CD4-positive, alpha-beta T cell treated with Interleukin-21 for 1 hour (primary cell): ENCODE measurements around the gene RIPK3.
A peak's percentile ranks its signal among the peaks of the same experiment; 100 is the strongest.

Source experiments
- DNase-seq: peaks from one replicate; pipeline ENCODE4 v3.0.0-alpha.2; 2020

Gene RIPK3

DNA sequence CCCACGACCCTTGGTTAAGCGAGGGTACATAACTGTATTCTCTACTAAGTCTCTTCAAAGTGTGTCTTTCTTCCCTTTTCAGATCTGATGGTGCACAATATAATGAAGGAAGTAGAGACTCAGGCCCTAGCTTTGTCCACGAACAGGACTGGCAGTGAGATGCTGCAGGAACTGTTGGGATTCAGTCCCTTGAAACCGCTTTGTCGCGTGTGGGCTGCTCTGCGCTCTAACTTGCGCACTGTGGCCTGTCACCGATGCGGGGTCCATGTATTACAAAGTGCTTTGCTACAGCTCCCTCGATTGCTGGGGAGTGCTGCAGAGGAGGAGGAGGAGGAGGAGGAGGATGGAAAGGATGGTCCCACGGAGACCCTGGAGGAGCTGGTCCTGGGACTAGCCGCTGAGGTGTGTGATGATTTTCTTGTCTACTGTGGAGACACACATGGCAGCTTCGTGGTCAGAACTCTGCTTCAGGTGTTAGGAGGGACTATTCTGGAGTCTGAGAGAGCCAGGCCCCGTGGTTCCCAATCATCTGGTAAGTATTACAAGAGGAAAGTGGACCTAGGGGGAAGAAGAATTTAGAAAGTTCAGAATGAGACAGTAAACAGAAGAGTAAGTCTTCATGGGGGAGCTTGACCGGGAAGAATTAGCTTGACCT is 39.3 kb downstream of the RIPK3 start:
- no peak for DNase-seq

DNA sequence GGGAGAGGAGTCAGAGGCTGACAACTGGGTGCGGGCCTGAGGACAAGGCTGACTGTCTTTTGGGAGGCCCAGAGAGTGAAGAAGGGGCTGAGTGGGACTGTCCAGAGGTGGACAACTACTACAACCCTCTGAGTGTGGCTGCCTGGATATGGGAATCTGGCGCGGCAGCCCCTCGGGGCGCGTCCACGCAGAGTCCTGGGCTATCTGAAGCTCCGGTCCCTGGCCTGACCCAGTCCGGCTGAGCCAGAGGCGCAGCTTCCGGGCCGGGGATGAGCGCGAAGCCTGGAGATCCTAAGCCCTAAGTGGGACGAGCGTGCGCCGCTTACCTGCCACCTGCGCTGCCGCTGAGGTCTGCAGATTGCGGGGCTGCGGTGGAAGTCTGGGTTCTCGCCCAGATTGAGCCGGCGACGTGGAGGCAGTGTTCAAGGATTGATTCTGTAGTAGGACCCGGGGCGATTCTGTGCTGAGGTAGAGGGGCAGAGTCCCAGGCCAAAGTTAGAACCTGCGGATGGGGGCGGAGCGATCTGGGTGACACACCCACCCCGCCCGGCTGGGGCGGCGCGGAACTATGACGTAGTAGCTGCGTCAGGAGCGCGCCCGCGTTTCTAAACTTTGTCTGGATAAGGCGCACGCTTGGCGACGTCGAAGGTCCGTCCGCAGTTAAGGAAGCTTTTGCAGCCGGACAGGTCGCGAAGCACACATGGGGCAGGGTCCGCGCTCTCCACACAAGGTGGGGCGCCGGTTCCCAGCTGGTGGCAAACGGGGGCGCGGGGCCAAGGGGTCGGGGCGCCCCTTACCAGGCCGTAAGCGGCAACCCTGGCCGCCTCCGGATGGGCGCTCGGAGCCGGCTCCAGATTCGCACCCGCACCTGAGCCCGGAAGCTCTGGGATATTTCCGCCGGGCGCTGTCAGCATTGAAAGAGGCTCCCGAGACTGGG is 40.3 kb downstream of the RIPK3 start, which contains the start of the genes DHRS1 and NOP9:
Gene DHRS1, minus strand, starts transcription at position 526 of the 937 bp plus-strand sequence. CDS start 674 bp downstream, outside the sequence.
Gene NOP9, plus strand, starts transcription at position 596 of the 937 bp plus-strand sequence. Its CDS starts 105 bp downstream, at position 701.
- DNase-seq, result peak; percentile 91

DNA sequence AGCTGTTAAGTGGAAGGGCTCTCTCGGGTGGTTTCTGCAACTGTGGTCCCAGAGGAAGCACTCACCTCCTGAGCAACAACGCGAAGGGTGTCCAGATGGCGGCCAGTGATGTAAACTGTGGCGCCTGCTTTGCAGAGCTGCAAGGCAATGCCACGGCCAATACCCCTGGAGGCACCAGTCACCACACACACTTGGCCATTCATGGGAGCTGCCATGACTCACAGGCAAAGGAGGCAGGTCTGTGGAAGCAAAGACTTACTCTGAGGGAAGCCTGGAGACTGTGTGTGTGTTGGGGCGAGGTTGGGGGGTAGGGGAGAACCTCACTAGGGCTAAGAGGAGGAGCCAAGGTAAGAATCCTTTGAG is 40.9 kb downstream of the RIPK3 start:
- DNase-seq, result no peak

DNA sequence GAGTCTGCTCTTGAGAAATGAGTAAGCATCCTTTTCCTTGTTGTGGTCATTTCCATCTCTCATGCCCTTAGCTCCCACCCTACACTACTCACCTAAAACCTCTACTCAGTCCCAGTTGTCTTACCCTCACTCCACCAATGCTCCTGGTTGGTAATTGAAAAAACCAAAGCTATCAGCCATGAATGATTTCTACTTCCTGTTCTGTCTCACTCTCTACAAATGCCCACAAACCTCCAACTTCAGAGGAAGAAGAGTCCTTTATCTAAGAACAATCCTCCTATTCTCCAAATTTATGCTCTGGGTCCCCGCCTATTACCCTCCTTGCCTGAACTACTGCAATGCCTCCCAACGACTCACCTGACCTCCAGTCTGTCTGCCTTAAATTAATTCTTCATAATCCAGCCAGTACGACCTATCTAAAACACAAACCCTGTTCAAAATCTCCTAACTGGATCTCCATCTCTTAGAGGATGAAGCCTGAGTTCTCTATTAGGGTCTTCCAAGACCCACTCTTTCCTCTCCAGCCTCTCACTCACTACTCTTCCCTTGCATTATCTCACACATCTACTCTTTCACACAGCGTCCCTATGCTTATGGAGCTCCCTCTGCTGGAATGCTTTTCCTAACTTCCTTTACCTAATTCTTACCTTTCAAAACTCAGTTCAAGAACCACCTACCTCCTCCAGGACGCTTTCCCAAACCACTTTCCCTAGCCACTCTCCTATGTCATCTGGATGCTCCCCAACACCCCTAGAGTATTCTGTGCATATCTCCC is 42.4 kb downstream of the RIPK3 start:
- DNase-seq, result no peak

DNA sequence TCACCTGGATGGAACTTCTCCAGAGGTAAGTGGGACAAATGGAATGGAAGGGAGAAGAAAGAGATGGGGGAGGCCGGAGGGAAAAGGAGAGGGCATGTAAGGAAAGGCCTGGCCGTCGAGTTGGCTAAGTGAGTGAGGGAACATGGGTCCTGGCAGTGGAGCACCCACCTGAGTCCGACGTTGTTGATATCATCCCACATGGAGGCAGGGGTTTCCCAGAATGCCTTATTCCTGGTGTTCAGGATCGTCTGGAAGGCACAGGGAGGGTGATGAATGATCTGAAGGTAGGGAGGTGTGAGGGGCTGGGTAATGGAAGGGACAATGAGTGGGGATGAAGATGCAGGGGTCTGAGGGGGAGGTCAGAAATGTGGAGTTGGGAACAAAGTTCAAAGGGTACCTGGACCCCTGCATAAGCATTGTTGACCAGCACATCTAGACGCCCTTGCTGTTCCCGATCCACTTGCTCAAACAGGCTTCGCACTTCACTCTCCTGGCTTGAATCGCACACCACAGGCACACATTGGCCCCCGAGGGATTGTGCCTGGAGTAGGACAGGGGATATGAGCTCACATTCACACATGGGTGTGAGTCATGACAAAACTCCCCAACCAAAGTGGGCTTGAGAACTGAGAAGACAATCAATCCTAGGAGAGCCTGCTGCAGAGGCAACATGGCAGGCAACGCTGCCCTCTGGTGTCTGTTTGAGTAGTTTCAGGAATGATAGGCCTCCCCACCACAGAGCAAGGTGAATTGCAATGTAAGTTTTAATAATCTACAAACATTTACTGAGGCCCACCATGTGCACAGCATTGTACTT is 43.2 kb downstream of the RIPK3 start:
- peak; percentile 83 for DNase-seq

DNA sequence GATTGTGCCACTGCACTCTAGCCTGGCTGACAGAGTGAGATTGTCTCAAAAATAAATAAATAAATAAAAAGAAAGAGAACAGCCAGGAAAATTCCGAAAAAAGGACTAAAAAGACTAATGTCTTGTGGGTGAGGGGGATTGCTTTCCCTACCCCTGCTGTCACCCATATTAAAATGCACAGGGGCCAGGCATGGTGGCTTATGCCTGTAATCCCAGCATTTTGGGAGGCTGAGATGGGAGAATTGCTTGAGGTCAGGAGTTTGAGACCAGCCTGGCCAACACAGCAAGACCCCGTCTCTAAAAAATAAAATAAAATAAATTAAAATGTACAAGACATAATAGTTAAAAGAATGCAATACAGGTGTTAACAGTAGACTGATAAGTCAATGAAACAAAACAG is 46.3 kb downstream of the RIPK3 start:
- no peak for DNase-seq

DNA sequence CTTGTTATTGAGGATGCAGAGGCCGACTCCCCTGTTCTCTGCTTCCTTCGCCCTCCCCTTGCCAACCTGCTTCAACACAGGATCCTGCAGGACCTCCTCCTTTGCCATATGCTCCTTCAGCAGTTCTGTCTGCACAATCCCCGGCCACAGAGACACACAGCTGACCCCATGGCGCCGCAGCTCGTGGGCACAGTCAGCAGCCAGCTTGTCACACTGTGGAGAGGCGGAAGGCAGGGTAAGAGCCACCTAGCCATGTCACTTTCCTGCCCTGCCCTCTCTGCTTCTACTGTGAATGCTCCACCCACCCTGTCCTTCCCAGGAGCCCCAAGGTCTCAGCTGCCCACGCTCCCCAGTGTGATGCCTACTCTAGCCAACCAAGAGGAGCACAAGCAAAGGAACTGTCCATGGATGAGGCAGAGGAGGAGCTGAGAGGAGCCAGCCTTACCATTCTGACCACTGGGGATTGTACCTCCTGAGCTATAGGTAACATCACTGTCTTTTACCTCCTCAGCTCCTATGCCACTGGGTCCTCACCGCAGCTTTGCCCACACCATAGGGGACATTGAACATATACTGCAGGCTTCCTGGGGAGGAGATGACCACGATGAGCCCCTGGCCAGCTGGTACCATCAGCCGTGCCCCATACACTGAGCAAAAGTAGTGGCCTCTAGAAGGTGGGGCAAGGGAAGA is 47.5 kb downstream of the RIPK3 start:
- no peak for DNase-seq

DNA sequence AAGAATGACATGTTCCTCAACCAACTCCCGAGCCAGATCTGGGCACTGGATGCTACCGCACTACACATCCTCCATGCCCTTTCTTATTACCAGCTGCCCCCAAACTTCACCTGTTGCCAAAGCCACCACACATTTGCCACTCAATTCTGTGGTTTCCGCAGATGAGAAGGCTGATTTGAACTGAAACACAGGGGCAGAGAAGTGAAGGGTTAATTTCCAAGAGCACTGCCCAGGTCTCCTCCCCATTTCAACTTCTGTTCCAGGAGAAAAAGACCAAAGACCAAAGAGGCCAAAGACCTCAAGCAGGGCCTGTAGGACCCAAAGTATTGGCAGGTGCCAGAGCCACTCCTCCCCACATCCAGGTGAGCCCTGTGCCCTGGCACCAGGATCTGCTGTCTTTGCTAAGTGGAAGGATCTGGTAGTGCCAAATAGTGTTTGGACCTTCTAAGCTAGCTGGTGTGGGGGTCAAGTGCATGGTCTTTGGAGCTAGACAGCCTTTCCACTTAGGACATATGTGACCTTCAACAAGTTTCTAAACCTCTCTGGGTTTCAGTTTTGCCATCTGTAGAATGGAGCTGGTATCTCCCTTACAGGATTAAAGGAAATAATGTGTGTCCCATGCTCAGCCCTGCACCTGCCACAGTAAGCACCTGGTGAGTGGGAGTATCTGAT is 48.2 kb downstream of the RIPK3 start:
- DNase-seq, result no peak

DNA sequence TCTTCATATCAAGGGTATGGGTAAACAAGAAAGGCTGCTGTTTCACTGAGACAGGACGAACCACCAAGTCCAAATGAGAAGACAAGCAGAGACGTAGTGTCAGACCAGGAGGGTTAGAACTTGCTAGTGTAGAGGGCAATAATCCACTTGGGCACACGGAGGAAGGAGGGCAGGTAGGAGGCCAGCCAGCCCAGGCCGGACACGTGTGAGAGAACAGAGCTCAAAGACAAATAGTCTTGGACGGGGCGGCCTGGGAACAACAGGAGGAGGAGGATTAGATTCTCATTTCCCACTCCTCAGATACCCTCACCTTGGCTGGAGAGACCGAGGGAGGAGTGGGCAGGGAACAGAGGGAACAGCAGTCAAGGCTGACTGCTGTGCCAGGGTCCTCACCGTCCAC is 49.0 kb downstream of the RIPK3 start:
- no peak for DNase-seq

DNA sequence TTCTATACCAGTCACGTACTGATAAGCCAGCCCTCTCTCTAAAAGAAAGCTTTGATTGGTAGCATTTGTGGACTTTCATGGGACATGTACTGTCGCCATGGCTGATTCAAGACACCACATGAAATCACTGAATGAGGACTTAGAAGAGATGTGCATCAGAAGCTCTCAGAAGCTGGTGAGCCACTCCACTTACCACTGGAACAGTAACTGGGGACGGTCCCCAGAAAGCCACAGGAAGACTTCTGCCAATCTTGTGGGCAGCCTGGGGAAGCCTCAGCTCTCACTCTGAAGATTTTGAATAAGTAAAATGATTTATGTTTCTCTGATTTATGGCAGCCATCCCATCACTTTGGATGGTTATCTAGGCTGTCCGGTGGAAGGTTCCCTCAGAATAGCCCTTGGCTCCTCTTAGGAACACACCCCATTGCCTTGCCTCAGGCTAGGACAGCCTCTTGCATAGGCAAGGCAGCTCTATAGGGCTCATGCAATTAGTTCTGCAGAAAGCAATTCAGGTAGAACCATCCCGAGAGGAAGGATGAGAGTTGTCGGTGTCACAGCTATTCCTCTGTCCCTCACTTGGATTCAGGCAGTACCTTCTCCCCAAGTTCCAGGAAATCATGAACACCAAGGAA is 50.0 kb downstream of the RIPK3 start:
- no peak for DNase-seq

DNA sequence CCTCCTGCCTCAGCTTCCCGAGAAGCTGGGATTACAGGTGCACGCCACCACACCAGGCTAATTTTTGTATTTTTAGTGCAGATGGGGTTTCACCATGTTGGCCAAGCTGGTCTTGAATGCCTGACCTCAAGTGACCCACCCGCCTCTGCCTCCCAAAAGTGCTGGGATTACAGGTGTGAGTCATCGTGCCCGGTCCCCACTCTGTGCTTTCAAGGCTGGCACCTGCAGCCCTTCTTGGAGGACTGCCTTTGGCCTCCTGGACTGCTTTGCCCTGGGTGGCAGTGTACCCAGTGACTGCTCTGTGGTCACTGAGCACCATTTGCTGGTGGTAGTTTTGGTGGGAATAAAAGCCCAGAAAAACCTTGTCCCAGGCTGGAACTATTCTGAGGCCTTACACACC is 52.8 kb downstream of the RIPK3 start:
- DNase-seq, result no peak
